Parathyroid adenoma (tissue), 2 donors: Measurements from ENCODE around the gene MRPL16.

Experiments
- H2AFZ ChIP-seq: fragments of 300-600 bp; sonication (generic); one replicate; pipeline ENCODE4 v1.7.0; 2017; ENCODE audit warnings: antibody characterized with exemption, mild to moderate bottlenecking
- H3K27ac ChIP-seq: fragments of 300-600 bp; sonication (generic); one replicate; pipeline ENCODE4 v1.7.0; 2017
- H3K27me3 ChIP-seq: fragments of 300-600 bp; sonication (generic); one replicate; pipeline ENCODE4 v1.7.0; 2017; ENCODE audit warnings: low read length; ENCODE audit not compliant: control insufficient read depth, insufficient read depth
- H3K36me3 ChIP-seq: fragments of 300-600 bp; sonication (generic); one replicate; pipeline ENCODE4 v1.7.0; 2017; ENCODE audit warnings: low read length; ENCODE audit not compliant: control insufficient read depth, insufficient read depth
- H3K4me1 ChIP-seq: fragments of 300-600 bp; sonication (generic); one replicate; pipeline ENCODE4 v1.7.0; 2017; ENCODE audit warnings: control low read depth
- H3K4me2 ChIP-seq: fragments of 300-600 bp; sonication (generic); one replicate; pipeline ENCODE4 v1.7.0; 2017; ENCODE audit warnings: low read length
- H3K4me3 ChIP-seq: fragments of 300-600 bp; sonication (generic); one replicate; pipeline ENCODE4 v1.7.0; 2017; ENCODE audit warnings: low read depth, low read length
- H3K79me2 ChIP-seq: fragments of 300-600 bp; sonication (generic); one replicate; pipeline ENCODE4 v1.7.0; 2017; ENCODE audit warnings: control low read depth
- H3K9ac ChIP-seq: fragments of 300-600 bp; sonication (generic); one replicate; pipeline ENCODE4 v1.7.0; 2017; ENCODE audit warnings: mild to moderate bottlenecking
- H3K9me3 ChIP-seq: fragments of 300-600 bp; sonication (generic); one replicate; pipeline ENCODE4 v1.7.0; 2017; ENCODE audit warnings: low read length; ENCODE audit not compliant: control insufficient read depth
- CTCF ChIP-seq: fragments of 300-600 bp; sonication (generic); IDR thresholded peaks from one replicate; pipeline ENCODE4 v1.7.0; 2017; ENCODE audit warnings: antibody characterized with exemption, mild to moderate bottlenecking
- donor health status: primary hyperparathyroidism.

Gene MRPL16

GRCh38 chr11:59770869-59771268, 39.7 kb downstream of the MRPL16 start:
- H3K4me1 ChIP-seq = peaks cover 16% of the 10 kb centered on the region
- no peak overlapping the region for H3K4me2 ChIP-seq
- TF ChIP-seq CTCF = no peak
- H2AFZ ChIP-seq = no peak overlapping the region
- H3K4me3 ChIP-seq = no peak overlapping the region
- H3K9me3 ChIP-seq = no peaks in the 10 kb centered on the region
- no peaks in the 10 kb centered on the region for H3K27me3 ChIP-seq
- H3K9ac ChIP-seq = no peak overlapping the region
- H3K36me3 ChIP-seq = no peaks in the 10 kb centered on the region
- no peak overlapping the region for H3K27ac ChIP-seq
- peaks cover 9% of the 10 kb centered on the region for H3K79me2 ChIP-seq

- H3K9ac ChIP-seq = no peak overlapping the region
- no peaks in the 10 kb centered on the region for H3K27me3 ChIP-seq
- H3K79me2 ChIP-seq = peaks cover 9% of the 10 kb centered on the region
- TF ChIP-seq CTCF = no peak
- H3K4me1 ChIP-seq = peaks cover 17% of the 10 kb centered on the region
- no peaks in the 10 kb centered on the region for H3K36me3 ChIP-seq
- H3K4me3 ChIP-seq = no peak overlapping the region
- no peaks in the 10 kb centered on the region for H3K9me3 ChIP-seq
- no peak overlapping the region for H3K27ac ChIP-seq
- H2AFZ ChIP-seq = no peak overlapping the region
- H3K4me2 ChIP-seq = no peak overlapping the region
These were observed 40.3 kb downstream of the MRPL16 start for GRCh38 chr11:59770319-59770718.

GRCh38 chr11:59769828-59770227, 40.8 kb downstream of the MRPL16 start:
- Histone ChIP-seq H3K27me3 (no peaks in the 10 kb centered on the region), H3K4me2 (no peak overlapping the region), H3K9me3 (no peaks in the 10 kb centered on the region), H3K4me3 (no peak overlapping the region), H3K4me1 (peaks cover 21% of the 10 kb centered on the region), H3K27ac (no peak overlapping the region), H3K36me3 (no peaks in the 10 kb centered on the region), H2AFZ (no peak overlapping the region), H3K79me2 (peaks cover 9% of the 10 kb centered on the region), H3K9ac (no peak overlapping the region)
- no peak for TF ChIP-seq CTCF

- no peaks in the 10 kb centered on the region for H3K36me3 ChIP-seq
- H3K4me3 ChIP-seq = no peak overlapping the region
- no peak overlapping the region for H3K4me2 ChIP-seq
- TF ChIP-seq CTCF = no peak
- H3K79me2 ChIP-seq = peaks cover 9% of the 10 kb centered on the region
- H2AFZ ChIP-seq = no peak overlapping the region
- no peak overlapping the region for H3K27ac ChIP-seq
- peaks cover 21% of the 10 kb centered on the region for H3K4me1 ChIP-seq
- no peaks in the 10 kb centered on the region for H3K9me3 ChIP-seq
- no peak overlapping the region for H3K9ac ChIP-seq
- no peaks in the 10 kb centered on the region for H3K27me3 ChIP-seq
These were observed 41.5 kb downstream of the MRPL16 start for GRCh38 chr11:59769111-59769510.

- H3K9me3 ChIP-seq = no peaks in the 10 kb centered on the region
- no peak overlapping the region for H2AFZ ChIP-seq
- H3K4me2 ChIP-seq = no peak overlapping the region
- H3K4me3 ChIP-seq = no peak overlapping the region
- H3K27me3 ChIP-seq = no peaks in the 10 kb centered on the region
- peaks cover 9% of the 10 kb centered on the region for H3K79me2 ChIP-seq
- H3K9ac ChIP-seq = no peak overlapping the region
- peaks cover 19% of the 10 kb centered on the region for H3K4me1 ChIP-seq
- H3K36me3 ChIP-seq = no peaks in the 10 kb centered on the region
- TF ChIP-seq CTCF = no peak
- H3K27ac ChIP-seq = peak overlapping the region; percentile 18
These were observed 43.4 kb downstream of the MRPL16 start for GRCh38 chr11:59767225-59767611.
